SK-N-MC (cell line): Measurements from ENCODE around the gene PLXNA4.

Experiments
- EZH2 ChIP-seq: fragments of 200-600 bp; sonication (generic); IDR thresholded peaks from one replicate; pipeline ENCODE4 v1.6.1; 2017; ENCODE audit warnings: antibody characterized with exemption
- FOXP2 ChIP-seq: optimal IDR thresholded peaks from 2 replicates; pipeline ENCODE3; 2011; ENCODE audit warnings: mild to moderate bottlenecking, moderate library complexity; ENCODE audit not compliant: insufficient read depth; ENCODE audit errors: extremely low read length, control extremely low read depth
- POLR2AphosphoS5 ChIP-seq: IDR thresholded peaks from 2 replicates; pipeline ENCODE4 v1.6.1; 2012; ENCODE audit warnings: mild to moderate bottlenecking, low read depth, low read length, borderline replicate concordance

DNA sequence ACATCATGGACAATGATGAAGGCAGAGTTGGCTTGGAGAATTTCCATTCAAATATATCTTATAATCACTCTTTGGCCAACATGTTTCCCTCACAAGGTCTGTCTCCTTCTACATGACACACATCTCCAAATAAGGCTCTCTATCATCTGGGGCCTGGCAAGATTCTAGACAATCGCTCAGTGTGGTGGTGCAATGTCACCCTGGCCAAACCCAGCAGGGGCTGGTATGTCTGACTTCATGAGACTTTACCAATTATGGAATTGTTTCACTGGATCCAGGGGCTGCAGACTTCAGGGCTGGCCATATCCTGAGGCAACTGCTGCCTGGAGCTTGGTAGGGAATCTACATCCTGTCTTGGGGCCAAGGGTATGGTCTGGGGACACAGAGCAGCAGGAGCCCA lies 319.0 kb downstream of the PLXNA4 start:
- TF ChIP-seq EZH2 (no peak), POLR2AphosphoS5 (no peak), FOXP2 (no peak)
